ENCODE measurements around the gene HNRNPC.
"Not testable (repeated sequence)": the region's sequence is repeated elsewhere in the genome, so short reads cannot be mapped to it uniquely, and the experiment has no call there.

The HNRNPC gene

GRCh38 chr14:21256539-21257393, 12.5 kb downstream of the HNRNPC start:
- no peak overlapping the region for H3K9ac ChIP-seq (ENCODE audit: low read depth, low read length)
- H3K9me3 ChIP-seq (ENCODE audit: insufficient read depth, low read depth, low read length) = no peaks in the 10 kb centered on the region
- H3K27me3 ChIP-seq (ENCODE audit: insufficient read depth, low read length) = no peaks in the 10 kb centered on the region
- no peak overlapping the region for H3K4me3 ChIP-seq (ENCODE audit: low read length)
- H3K27ac ChIP-seq (ENCODE audit: low read length) = no peak overlapping the region
- H3K36me3 ChIP-seq (ENCODE audit: insufficient read depth, low read depth, low read length) = peaks cover 94% of the 10 kb centered on the region
- H3K4me1 ChIP-seq (ENCODE audit: insufficient read depth, low read length) = peaks cover 7% of the 10 kb centered on the region

- H3K4me3 ChIP-seq (ENCODE audit: low read length); H3K9ac ChIP-seq (ENCODE audit: low read depth, low read length); H3K4me1 ChIP-seq (ENCODE audit: insufficient read depth, low read length); H3K27ac ChIP-seq (ENCODE audit: low read length); H3K27me3 ChIP-seq (ENCODE audit: insufficient read depth, low read length); H3K9me3 ChIP-seq (ENCODE audit: insufficient read depth, low read depth, low read length): not testable (repeated sequence)
- peaks cover 94% of the 10 kb centered on the region for H3K36me3 ChIP-seq (ENCODE audit: insufficient read depth, low read depth, low read length)
Measured at GRCh38 chr14:21256102-21256447, 13.2 kb downstream of the HNRNPC start.

- H3K36me3 ChIP-seq (ENCODE audit: insufficient read depth, low read depth, low read length) = peaks cover 94% of the 10 kb centered on the region
- H3K9ac ChIP-seq (ENCODE audit: low read depth, low read length) = no peak overlapping the region
- H3K4me1 ChIP-seq (ENCODE audit: insufficient read depth, low read length) = peaks cover 6% of the 10 kb centered on the region
- no peaks in the 10 kb centered on the region for H3K27me3 ChIP-seq (ENCODE audit: insufficient read depth, low read length)
- H3K27ac ChIP-seq (ENCODE audit: low read length) = no peak overlapping the region
- H3K4me3 ChIP-seq (ENCODE audit: low read length) = no peak overlapping the region
- H3K9me3 ChIP-seq (ENCODE audit: insufficient read depth, low read depth, low read length) = no peaks in the 10 kb centered on the region
Measured at GRCh38 chr14:21255385-21256101, 13.7 kb downstream of the HNRNPC start.

- Histone ChIP-seq H3K9ac (ENCODE audit: low read depth, low read length) (no peak overlapping the region), H3K4me1 (ENCODE audit: insufficient read depth, low read length) (peaks cover 6% of the 10 kb centered on the region), H3K36me3 (ENCODE audit: insufficient read depth, low read depth, low read length) (peaks cover 99% of the 10 kb centered on the region)
Measured at GRCh38 chr14:21252149-21252548, 17.1 kb downstream of the HNRNPC start.

GRCh38 chr14:21251215-21251614, 18.0 kb downstream of the HNRNPC start:
- Histone ChIP-seq H3K9me3 (ENCODE audit: insufficient read depth, low read depth, low read length) (no peaks in the 10 kb centered on the region), H3K27me3 (ENCODE audit: insufficient read depth, low read length) (no peaks in the 10 kb centered on the region), H3K36me3 (ENCODE audit: insufficient read depth, low read depth, low read length) (peaks cover 99% of the 10 kb centered on the region), H3K9ac (ENCODE audit: low read depth, low read length) (no peak overlapping the region), H3K4me3 (ENCODE audit: low read length) (no peak overlapping the region), H3K27ac (ENCODE audit: low read length) (no peak overlapping the region), H3K4me1 (ENCODE audit: insufficient read depth, low read length) (peaks cover 6% of the 10 kb centered on the region)

More at GRCh38 chr14:21252149-21252548, 17.1 kb downstream of the HNRNPC start:
- no peak overlapping the region for H3K27ac ChIP-seq (ENCODE audit: low read length)
- H3K4me3 ChIP-seq (ENCODE audit: low read length) = no peak overlapping the region
- H3K27me3 ChIP-seq (ENCODE audit: insufficient read depth, low read length) = no peaks in the 10 kb centered on the region
- no peaks in the 10 kb centered on the region for H3K9me3 ChIP-seq (ENCODE audit: insufficient read depth, low read depth, low read length)

GRCh38 chr14:21248739-21249411, 20.4 kb downstream of the HNRNPC start:
- Histone ChIP-seq H3K4me3 (ENCODE audit: low read length) (no peak overlapping the region), H3K4me1 (ENCODE audit: insufficient read depth, low read length) (no peaks in the 10 kb centered on the region), H3K27ac (ENCODE audit: low read length) (no peak overlapping the region), H3K27me3 (ENCODE audit: insufficient read depth, low read length) (no peaks in the 10 kb centered on the region), H3K36me3 (ENCODE audit: insufficient read depth, low read depth, low read length) (peaks cover 98% of the 10 kb centered on the region), H3K9ac (ENCODE audit: low read depth, low read length) (no peak overlapping the region), H3K9me3 (ENCODE audit: insufficient read depth, low read depth, low read length) (no peaks in the 10 kb centered on the region)

- peaks cover 96% of the 10 kb centered on the region for H3K36me3 ChIP-seq (ENCODE audit: insufficient read depth, low read depth, low read length)
- H3K4me1 ChIP-seq (ENCODE audit: insufficient read depth, low read length) = no peaks in the 10 kb centered on the region
- no peaks in the 10 kb centered on the region for H3K9me3 ChIP-seq (ENCODE audit: insufficient read depth, low read depth, low read length)
- H3K4me3 ChIP-seq (ENCODE audit: low read length) = no peak overlapping the region
- H3K27ac ChIP-seq (ENCODE audit: low read length) = no peak overlapping the region
- H3K27me3 ChIP-seq (ENCODE audit: insufficient read depth, low read length) = no peaks in the 10 kb centered on the region
- no peak overlapping the region for H3K9ac ChIP-seq (ENCODE audit: low read depth, low read length)
Measured at GRCh38 chr14:21248338-21248737, 20.9 kb downstream of the HNRNPC start.

- Histone ChIP-seq H3K9ac (ENCODE audit: low read depth, low read length) (no peak overlapping the region), H3K4me3 (ENCODE audit: low read length) (no peak overlapping the region), H3K27ac (ENCODE audit: low read length) (no peak overlapping the region), H3K4me1 (ENCODE audit: insufficient read depth, low read length) (no peaks in the 10 kb centered on the region), H3K9me3 (ENCODE audit: insufficient read depth, low read depth, low read length) (no peaks in the 10 kb centered on the region), H3K36me3 (ENCODE audit: insufficient read depth, low read depth, low read length) (peaks cover 95% of the 10 kb centered on the region), H3K27me3 (ENCODE audit: insufficient read depth, low read length) (no peaks in the 10 kb centered on the region)
Measured at GRCh38 chr14:21245813-21246212, 23.4 kb downstream of the HNRNPC start.

GRCh38 chr14:21244544-21244943, 24.7 kb downstream of the HNRNPC start:
- H3K9me3 ChIP-seq (ENCODE audit: insufficient read depth, low read depth, low read length) = no peaks in the 10 kb centered on the region
- no peak overlapping the region for H3K27ac ChIP-seq (ENCODE audit: low read length)
- no peak overlapping the region for H3K9ac ChIP-seq (ENCODE audit: low read depth, low read length)
- peaks cover 95% of the 10 kb centered on the region for H3K36me3 ChIP-seq (ENCODE audit: insufficient read depth, low read depth, low read length)
- H3K4me1 ChIP-seq (ENCODE audit: insufficient read depth, low read length) = no peaks in the 10 kb centered on the region
- no peak overlapping the region for H3K4me3 ChIP-seq (ENCODE audit: low read length)
- no peaks in the 10 kb centered on the region for H3K27me3 ChIP-seq (ENCODE audit: insufficient read depth, low read length)

- H3K27me3 ChIP-seq (ENCODE audit: insufficient read depth, low read length) = no peaks in the 10 kb centered on the region
- H3K36me3 ChIP-seq (ENCODE audit: insufficient read depth, low read depth, low read length) = peaks cover 96% of the 10 kb centered on the region
- no peak overlapping the region for H3K9ac ChIP-seq (ENCODE audit: low read depth, low read length)
- H3K4me1 ChIP-seq (ENCODE audit: insufficient read depth, low read length) = no peaks in the 10 kb centered on the region
- no peak overlapping the region for H3K4me3 ChIP-seq (ENCODE audit: low read length)
- no peaks in the 10 kb centered on the region for H3K9me3 ChIP-seq (ENCODE audit: insufficient read depth, low read depth, low read length)
- no peak overlapping the region for H3K27ac ChIP-seq (ENCODE audit: low read length)
Measured at GRCh38 chr14:21241218-21241819, 27.9 kb downstream of the HNRNPC start.

GRCh38 chr14:21240417-21240816, 28.8 kb downstream of the HNRNPC start:
- H3K4me1 ChIP-seq (ENCODE audit: insufficient read depth, low read length) = no peaks in the 10 kb centered on the region
- H3K4me3 ChIP-seq (ENCODE audit: low read length) = no peak overlapping the region
- no peak overlapping the region for H3K27ac ChIP-seq (ENCODE audit: low read length)
- no peak overlapping the region for H3K9ac ChIP-seq (ENCODE audit: low read depth, low read length)
- H3K27me3 ChIP-seq (ENCODE audit: insufficient read depth, low read length) = no peaks in the 10 kb centered on the region
- H3K36me3 ChIP-seq (ENCODE audit: insufficient read depth, low read depth, low read length) = peaks cover 96% of the 10 kb centered on the region
- H3K9me3 ChIP-seq (ENCODE audit: insufficient read depth, low read depth, low read length) = no peaks in the 10 kb centered on the region

All from iPS-20b (cell line).